ENCODE results near the gene KLK8. TPM values are rescaled to one million over a fixed set of nuclear protein-coding genes. Genes with fewer than 3 reads are reported as not detected.

Gene KLK8
- total and polyA plus RNA-seq, 2 of the 13 experiments (the other 11 are each of a cell fraction or from before 2014, with no cell fraction given): not detected

DNA sequence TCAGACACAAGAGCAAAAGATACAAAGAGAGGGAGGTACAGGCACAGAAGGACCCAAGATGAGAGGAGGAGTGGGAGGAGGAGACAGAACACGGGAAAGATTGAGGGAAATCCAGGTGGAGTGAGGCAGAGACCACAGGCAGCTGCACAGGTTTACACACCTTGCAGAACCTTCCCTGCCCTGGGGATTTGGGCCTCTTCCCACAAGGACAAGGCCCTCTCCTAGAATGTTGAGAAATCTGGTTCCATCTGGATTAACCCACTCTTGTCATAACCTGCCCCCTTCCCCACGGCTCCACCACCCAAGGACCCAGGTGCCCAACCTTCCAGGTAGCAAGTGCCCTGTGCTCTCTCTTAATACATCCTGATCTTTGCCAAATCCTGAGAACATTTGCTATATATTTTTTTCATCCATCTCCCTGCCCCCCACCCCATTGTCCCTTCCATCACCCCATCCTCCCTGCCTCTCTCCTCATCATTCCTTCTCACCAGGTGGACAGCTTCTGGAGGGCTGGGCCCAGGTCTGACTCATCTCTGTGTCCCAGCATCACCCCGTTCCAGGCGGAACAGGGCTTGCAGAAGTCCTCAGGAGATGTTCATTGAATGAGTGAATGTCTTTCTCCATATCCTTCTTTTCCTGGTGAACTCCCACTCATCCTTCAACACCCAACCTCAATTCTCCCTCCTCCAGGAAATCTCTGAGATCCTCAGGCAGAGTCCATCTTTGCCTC is 8.8 kb upstream of the KLK8 start:
- Histone ChIP-seq H3K9me3 (ENCODE audit: low read length) (no peaks in the 10 kb centered on the region), H3K36me3 (replicated peaks in 1 of 2; ENCODE audit: control insufficient read depth in 1 of 2, insufficient read depth in 2 of 2, low read length in 2 of 2) (no peaks in the 10 kb centered on the region), H3K9ac (ENCODE audit: insufficient read depth, low read depth, low read length) (no peak overlapping the region), H3K4me3 (replicated peaks in 1 of 3; ENCODE audit: insufficient read depth in 1 of 3, low read depth in 2 of 3, low read length in 3 of 3) (no peak overlapping the region), H3K27me3 (ENCODE audit: control insufficient read depth in 1 of 2, insufficient read depth in 2 of 2, low read length in 2 of 2) (peaks cover 1 to 7% of the 10 kb centered on the region in 2 experiments; a peak in 2 of 5 replicates), H3K4me2 (ENCODE audit: low read depth, low read length) (no peak overlapping the region), H4K20me1 (ENCODE audit: insufficient read depth, low read length) (no peaks in the 10 kb centered on the region), H3K4me1 (ENCODE audit: insufficient read depth, low read length) (no peaks in the 10 kb centered on the region), H2AFZ (ENCODE audit: low read length) (no peak overlapping the region), H3K27ac (ENCODE audit: extremely low read length, insufficient read depth, low read length) (no peak overlapping the region), H3K79me2 (ENCODE audit: insufficient read depth, low read length) (no peaks in the 10 kb centered on the region)
- ChIA-PET POLR2A (no interaction called here), CTCF (ENCODE audit: low intra/inter-chr PET ratio, low total read pairs) (no interaction called here)
- in situ Hi-C loops (cut with HindIII; ENCODE audit: extremely low pct_ligation_motif_present, low pct_unique_long_range_greater_than_20kb): no loop called here
- intact Hi-C loops (cut with micrococcal nuclease; ENCODE audit: unreplicated experiment): loop anchor here (10.0 kb wide), 1 partner anchor 75 kb away; no protein-coding TSS in a partner anchor
- under 1% methylated on average over 4 of the region's 4 CpGs for WGBS (ENCODE audit: low lambda C conversion rate)
- DNase-seq (ENCODE audit: low spot score) (no peak), FAIRE-seq (no peak), ATAC-seq (no peak)
- TF ChIP-seq ZSCAN22 (CRISPR knock-in tag; IDR thresholded peaks at IDR 0.05): no peak
- TF ChIP-seq, protein P1, sequence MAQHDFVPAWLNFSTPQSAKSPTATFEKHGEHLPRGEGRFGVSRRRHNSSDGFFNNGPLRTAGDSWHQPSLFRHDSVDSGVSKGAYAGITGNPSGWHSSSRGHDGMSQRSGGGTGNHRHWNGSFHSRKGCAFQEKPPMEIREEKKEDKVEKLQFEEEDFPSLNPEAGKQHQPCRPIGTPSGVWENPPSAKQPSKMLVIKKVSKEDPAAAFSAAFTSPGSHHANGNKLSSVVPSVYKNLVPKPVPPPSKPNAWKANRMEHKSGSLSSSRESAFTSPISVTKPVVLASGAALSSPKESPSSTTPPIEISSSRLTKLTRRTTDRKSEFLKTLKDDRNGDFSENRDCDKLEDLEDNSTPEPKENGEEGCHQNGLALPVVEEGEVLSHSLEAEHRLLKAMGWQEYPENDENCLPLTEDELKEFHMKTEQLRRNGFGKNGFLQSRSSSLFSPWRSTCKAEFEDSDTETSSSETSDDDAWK (CRISPR knock-in tag; IDR thresholded peaks at IDR 0.05): no peak
- no TSS peak for BruUV-seq (replicated peaks)

DNA sequence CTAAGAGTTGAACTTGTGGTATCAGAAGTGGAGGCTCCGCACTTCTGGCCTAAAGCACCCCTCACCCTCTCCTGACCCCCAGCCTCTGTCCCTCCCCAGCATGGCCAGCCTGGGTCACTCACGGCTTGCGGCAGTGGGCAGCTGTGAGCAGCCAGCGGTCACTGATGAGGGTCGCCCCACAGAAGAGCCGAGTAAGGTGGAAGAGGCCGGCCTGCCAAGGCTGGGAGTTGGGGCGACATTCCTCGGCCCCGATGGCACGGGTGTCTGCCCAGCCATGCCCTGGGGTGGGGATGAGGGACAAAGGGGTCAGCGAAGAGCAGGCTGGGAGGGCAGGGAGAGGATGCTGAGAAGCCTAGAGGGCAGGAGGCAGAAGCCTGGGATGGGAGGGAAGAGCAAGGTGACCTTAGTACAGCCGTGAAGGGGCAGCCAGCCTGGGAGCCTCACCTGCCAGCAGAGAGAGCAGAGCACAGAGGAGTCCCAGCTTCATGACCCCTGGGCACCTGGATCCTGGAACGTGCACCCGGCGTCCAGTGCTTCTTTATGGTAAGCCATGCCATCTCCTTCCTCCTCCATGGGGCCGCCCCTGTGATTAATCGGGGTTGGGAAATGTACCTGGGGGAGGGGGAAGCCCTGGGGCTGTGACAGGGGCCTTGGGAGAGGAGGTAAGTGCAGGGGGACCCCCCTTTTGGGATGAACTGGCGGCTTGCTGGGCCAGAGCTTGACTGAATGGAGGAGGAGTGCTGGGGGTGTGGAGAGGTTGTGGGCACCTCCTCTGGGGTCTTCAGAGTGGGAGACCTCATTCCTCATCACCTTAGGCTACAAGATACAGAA is 7.9 kb upstream of the KLK8 start:
- Histone ChIP-seq H3K36me3 (replicated peaks in 1 of 2; ENCODE audit: control insufficient read depth in 1 of 2, insufficient read depth in 2 of 2, low read length in 2 of 2) (no peaks in the 10 kb centered on the region), H3K9me3 (ENCODE audit: low read length) (no peaks in the 10 kb centered on the region), H4K20me1 (ENCODE audit: insufficient read depth, low read length) (no peaks in the 10 kb centered on the region), H3K79me2 (ENCODE audit: insufficient read depth, low read length) (no peaks in the 10 kb centered on the region), H3K27me3 (ENCODE audit: control insufficient read depth in 1 of 2, insufficient read depth in 2 of 2, low read length in 2 of 2) (peaks cover 1 to 7% of the 10 kb centered on the region in 2 experiments; a peak in 2 of 5 replicates), H3K9ac (ENCODE audit: insufficient read depth, low read depth, low read length) (no peak overlapping the region), H3K4me2 (ENCODE audit: low read depth, low read length) (no peak overlapping the region), H2AFZ (ENCODE audit: low read length) (no peak overlapping the region), H3K4me1 (ENCODE audit: insufficient read depth, low read length) (no peaks in the 10 kb centered on the region), H3K4me3 (replicated peaks in 1 of 3; ENCODE audit: insufficient read depth in 1 of 3, low read depth in 2 of 3, low read length in 3 of 3) (no peak overlapping the region), H3K27ac (ENCODE audit: extremely low read length, insufficient read depth, low read length) (no peak overlapping the region)
- POLR2A ChIA-PET: no interaction called here
- BruUV-seq (replicated peaks): no TSS peak
- intact Hi-C loops (cut with micrococcal nuclease; ENCODE audit: unreplicated experiment) (no loop called here), in situ Hi-C loops (cut with HindIII; ENCODE audit: extremely low pct_ligation_motif_present, low pct_unique_long_range_greater_than_20kb) (no loop called here)
- TF ChIP-seq FOXC1 (CRISPR knock-in tag; IDR thresholded peaks at IDR 0.05; ENCODE audit: borderline replicate concordance) (no peak), PHF21A (CRISPR knock-in tag; IDR thresholded peaks at IDR 0.05) (no peak), HMGA1 (CRISPR knock-in tag; conservative IDR thresholded peaks at IDR 0.05) (no peak), ZZZ3 (CRISPR knock-in tag; IDR thresholded peaks at IDR 0.05; ENCODE audit: borderline replicate concordance) (no peak), PHF8 (CRISPR knock-in tag; IDR thresholded peaks at IDR 0.05) (no peak), ZNF850 (CRISPR knock-in tag; conservative IDR thresholded peaks at IDR 0.05) (no peak), ZNF557 (CRISPR knock-in tag; IDR thresholded peaks at IDR 0.05) (no peak), RAD51 (IDR thresholded peaks at IDR 0.05; ENCODE audit: borderline replicate concordance) (no peak), ZNF674 (CRISPR knock-in tag; IDR thresholded peaks at IDR 0.05; ENCODE audit: low read depth) (no peak), ZNF781 (CRISPR knock-in tag; IDR thresholded peaks at IDR 0.05; ENCODE audit: borderline replicate concordance, not compliant biosample characterization) (no peak), MYC (CRISPR knock-in tag; IDR thresholded peaks at IDR 0.05; ENCODE audit: borderline replicate concordance) (no peak), HINFP (CRISPR knock-in tag; IDR thresholded peaks at IDR 0.05; ENCODE audit: low read depth) (no peak), MED1 (CRISPR knock-in tag; IDR thresholded peaks at IDR 0.05) (no peak)
- DNase-seq (ENCODE audit: low spot score) (no peak), FAIRE-seq (no peak), ATAC-seq (no peak)
- CTCF ChIA-PET (ENCODE audit: low intra/inter-chr PET ratio, low total read pairs): no interaction called here
- WGBS (ENCODE audit: low lambda C conversion rate): 7% methylated on average over 17 of the region's 19 CpGs

Measured in HepG2 (cell line).